ENCODE results near the gene SULF2.

SULF2 gene

GRCh38 chr20:47642118-47642517, 143.2 kb downstream of the SULF2 start:
- no peak for DNase-seq

GRCh38 chr20:47638851-47639250, 146.4 kb downstream of the SULF2 start:
- DNase-seq: no peak

GRCh38 chr20:47635256-47635655, 150.0 kb downstream of the SULF2 start:
- no peak for DNase-seq

- no peak for DNase-seq
Observed at GRCh38 chr20:47631078-47631477, 154.2 kb downstream of the SULF2 start.

GRCh38 chr20:47629907-47630306, 155.4 kb downstream of the SULF2 start:
- DNase-seq: no peak

- no peak for DNase-seq
Observed at GRCh38 chr20:47627540-47627939, 157.7 kb downstream of the SULF2 start.

- no peak for DNase-seq
Observed at GRCh38 chr20:47623206-47623605, 162.1 kb downstream of the SULF2 start.

- DNase-seq: no peak
Observed at GRCh38 chr20:47622118-47622665, 163.1 kb downstream of the SULF2 start.

- no peak for DNase-seq
Observed at GRCh38 chr20:47620808-47621805, 164.2 kb downstream of the SULF2 start.

GRCh38 chr20:47618479-47618878, 166.8 kb downstream of the SULF2 start:
- no peak for DNase-seq

GRCh38 chr20:47614703-47615309, 170.5 kb downstream of the SULF2 start:
- DNase-seq: no peak

GRCh38 chr20:47612670-47613069, 172.6 kb downstream of the SULF2 start:
- no peak for DNase-seq

GRCh38 chr20:47611785-47612184, 173.5 kb downstream of the SULF2 start:
- DNase-seq: no peak

- no peak for DNase-seq
Observed at GRCh38 chr20:47610945-47611250, 174.4 kb downstream of the SULF2 start.

GRCh38 chr20:47610247-47610944, 174.9 kb downstream of the SULF2 start:
- DNase-seq: no peak

- DNase-seq: no peak
Observed at GRCh38 chr20:47609001-47609400, 176.3 kb downstream of the SULF2 start.
